Measurements from ENCODE around the gene ERH. TPM values are rescaled to one million over a fixed set of nuclear protein-coding genes. Genes with fewer than 3 reads are reported as not detected.

The ERH gene
- total RNA-seq, 5 donors from 2014 or later (not counting 1 experiment from before 2014, with no cell fraction given): 108 to 119 (median 115) TPM

- H3K9me3 ChIP-seq: no peaks in the 10 kb centered on the region
- ChIA-PET CTCF (no interaction called here), POLR2A (no interaction called here)
- Mint-ChIP-seq H3K4me3 (no peak overlapping the region), H3K36me3 (no peaks in the 10 kb centered on the region), H3K27ac (no peak overlapping the region), H3K9me3 (no peaks in the 10 kb centered on the region), H3K27me3 (peaks cover 0 to 5% of the 10 kb centered on the region in 2 donors), H3K4me1 (peaks cover 14 to 22% (median 14%) of the 10 kb centered on the region in 3 donors)
- DNase-seq (no peak), ATAC-seq (replicated peaks in 1 of 4) (no peak)
- peaks cover 0 to 11% of the 10 kb centered on the region in 2 experiments for H3K27me3 ChIP-seq (replicated peaks in 1 of 2; ENCODE audit: control insufficient read depth in 2 of 2, extremely low read depth in 1 of 2, insufficient read depth in 2 of 2, low read length in 1 of 2)
- no peak overlapping the region for H3K27ac ChIP-seq (ENCODE audit: low read length)
- no peaks in the 10 kb centered on the region for H3K36me3 ChIP-seq (ENCODE audit: control insufficient read depth in 2 of 2, extremely low read depth in 1 of 2, insufficient read depth in 1 of 2, low read length in 1 of 2)
- peaks cover 0 to 17% of the 10 kb centered on the region in 2 experiments for H3K4me1 ChIP-seq (ENCODE audit: control insufficient read depth in 1 of 2, extremely low read depth in 1 of 2, insufficient read depth in 2 of 2, low read length in 2 of 2)
- 79% methylated on average over 3 of the region's 7 CpGs for WGBS (ENCODE audit: insufficient coverage)
- H3K4me3 ChIP-seq (ENCODE audit: control insufficient read depth in 1 of 2, extremely low read depth in 1 of 2, low read length in 1 of 2): no peak overlapping the region
Measured at GRCh38 chr14:69356903-69357543, 41.1 kb downstream of the ERH start.

- ChIA-PET CTCF (interaction anchor here in 1 of 2 donors (0.6 kb wide), 1 partner anchor 14 kb away, joined by 3 read pairs; no protein-coding TSS in a partner anchor), POLR2A (no interaction called here)
- H3K27me3 Mint-ChIP-seq: peaks cover 2 to 5% of the 10 kb centered on the region in 2 donors
- Histone ChIP-seq H3K4me3 (ENCODE audit: control insufficient read depth in 1 of 2, extremely low read depth in 1 of 2, low read length in 1 of 2) (no peak overlapping the region), H3K27me3 (replicated peaks in 1 of 2; ENCODE audit: control insufficient read depth in 2 of 2, extremely low read depth in 1 of 2, insufficient read depth in 2 of 2, low read length in 1 of 2) (peaks cover 0 to 9% of the 10 kb centered on the region in 2 experiments), H3K27ac (ENCODE audit: low read length) (no peak overlapping the region), H3K36me3 (ENCODE audit: control insufficient read depth in 2 of 2, extremely low read depth in 1 of 2, insufficient read depth in 1 of 2, low read length in 1 of 2) (no peaks in the 10 kb centered on the region), H3K4me1 (ENCODE audit: control insufficient read depth in 1 of 2, extremely low read depth in 1 of 2, insufficient read depth in 2 of 2, low read length in 2 of 2) (peaks cover 0 to 17% of the 10 kb centered on the region in 2 experiments), H3K9me3 (no peaks in the 10 kb centered on the region)
- peaks cover 14 to 22% (median 14%) of the 10 kb centered on the region in 3 donors for H3K4me1 Mint-ChIP-seq
- peak overlapping the region in 1 of 3 donors; percentile 64 for H3K4me3 Mint-ChIP-seq
- ATAC-seq (replicated peaks in 1 of 4): no peak
- peak overlapping the region in 1 of 2 donors; percentile 86 for H3K27ac Mint-ChIP-seq
- no peaks in the 10 kb centered on the region for H3K36me3 Mint-ChIP-seq
- H3K9me3 Mint-ChIP-seq: no peaks in the 10 kb centered on the region
- WGBS (ENCODE audit: insufficient coverage): 86% methylated on average over 4 of the region's 6 CpGs
- no peak for DNase-seq
Measured at GRCh38 chr14:69355607-69356281, 42.4 kb downstream of the ERH start.

- ChIA-PET CTCF (no interaction called here), POLR2A (no interaction called here)
- DNase-seq (no peak), ATAC-seq (replicated peaks in 1 of 4) (no peak)
- Mint-ChIP-seq H3K36me3 (no peaks in the 10 kb centered on the region), H3K4me1 (peaks cover 14 to 22% (median 14%) of the 10 kb centered on the region in 3 donors), H3K4me3 (peak overlapping the region in 1 of 3 donors; percentile 64), H3K9me3 (no peaks in the 10 kb centered on the region), H3K27me3 (peaks cover 5 to 6% of the 10 kb centered on the region in 2 donors), H3K27ac (peak overlapping the region; percentile 86 to 88)
- Histone ChIP-seq H3K27ac (ENCODE audit: low read length) (no peak overlapping the region), H3K4me3 (ENCODE audit: control insufficient read depth in 1 of 2, extremely low read depth in 1 of 2, low read length in 1 of 2) (no peak overlapping the region), H3K9me3 (no peaks in the 10 kb centered on the region), H3K27me3 (replicated peaks in 1 of 2; ENCODE audit: control insufficient read depth in 2 of 2, extremely low read depth in 1 of 2, insufficient read depth in 2 of 2, low read length in 1 of 2) (peaks cover 0 to 9% of the 10 kb centered on the region in 2 experiments), H3K36me3 (ENCODE audit: control insufficient read depth in 2 of 2, extremely low read depth in 1 of 2, insufficient read depth in 1 of 2, low read length in 1 of 2) (no peaks in the 10 kb centered on the region), H3K4me1 (ENCODE audit: control insufficient read depth in 1 of 2, extremely low read depth in 1 of 2, insufficient read depth in 2 of 2, low read length in 2 of 2) (peaks cover 0 to 17% of the 10 kb centered on the region in 2 experiments)
- 96% methylated on average over 6 of the region's 6 CpGs for WGBS (ENCODE audit: insufficient coverage)
Measured at GRCh38 chr14:69355154-69355597, 42.9 kb downstream of the ERH start.

GRCh38 chr14:69354383-69355153 is 43.5 kb downstream of the ERH start:
- peak overlapping the region in 1 of 2 donors; percentile 11 for H3K4me3 ChIP-seq (ENCODE audit: control insufficient read depth in 1 of 2, extremely low read depth in 1 of 2, low read length in 1 of 2)
- peaks cover 14 to 22% (median 14%) of the 10 kb centered on the region in 3 donors for H3K4me1 Mint-ChIP-seq
- H3K4me3 Mint-ChIP-seq: peak overlapping the region; percentile 62 to 76 (median 64)
- peak; percentile 68 to 92 (median 73) for ATAC-seq (replicated peaks in 1 of 4)
- peaks cover 5 to 6% of the 10 kb centered on the region in 2 donors for H3K27me3 Mint-ChIP-seq
- H3K27ac ChIP-seq (ENCODE audit: low read length): peak overlapping the region; percentile 22
- no peaks in the 10 kb centered on the region for H3K36me3 ChIP-seq (ENCODE audit: control insufficient read depth in 2 of 2, extremely low read depth in 1 of 2, insufficient read depth in 1 of 2, low read length in 1 of 2)
- no peaks in the 10 kb centered on the region for H3K9me3 Mint-ChIP-seq
- WGBS (ENCODE audit: insufficient coverage): 22% methylated on average over 11 of the region's 11 CpGs
- peak in 31 of 35 experiments; percentile 12 to 65 (median 35) for DNase-seq
- ChIA-PET CTCF (no interaction called here), POLR2A (no interaction called here)
- peaks cover 0 to 9% of the 10 kb centered on the region in 2 experiments for H3K27me3 ChIP-seq (replicated peaks in 1 of 2; ENCODE audit: control insufficient read depth in 2 of 2, extremely low read depth in 1 of 2, insufficient read depth in 2 of 2, low read length in 1 of 2)
- H3K4me1 ChIP-seq (ENCODE audit: control insufficient read depth in 1 of 2, extremely low read depth in 1 of 2, insufficient read depth in 2 of 2, low read length in 2 of 2): peaks cover 0 to 17% of the 10 kb centered on the region in 2 experiments
- H3K27ac Mint-ChIP-seq: peak overlapping the region; percentile 86 to 88
- H3K36me3 Mint-ChIP-seq: no peaks in the 10 kb centered on the region
- H3K9me3 ChIP-seq: no peaks in the 10 kb centered on the region

- H3K27ac ChIP-seq (ENCODE audit: low read length): no peak overlapping the region
- Mint-ChIP-seq H3K4me1 (peaks cover 14 to 22% (median 14%) of the 10 kb centered on the region in 3 donors), H3K9me3 (no peaks in the 10 kb centered on the region)
Measured at GRCh38 chr14:69353168-69353567, 44.9 kb downstream of the ERH start.

GRCh38 chr14:69351911-69352310 is 46.2 kb downstream of the ERH start:
- H3K27me3 Mint-ChIP-seq: peaks cover 0 to 6% of the 10 kb centered on the region in 2 donors
- POLR2A ChIA-PET: no interaction called here
- CTCF ChIA-PET: no interaction called here
- ATAC-seq (replicated peaks in 1 of 4): no peak
- no peak overlapping the region for H3K4me3 Mint-ChIP-seq
- H3K9me3 ChIP-seq: no peaks in the 10 kb centered on the region
- no peaks in the 10 kb centered on the region for H3K36me3 Mint-ChIP-seq
- H3K4me1 ChIP-seq (ENCODE audit: control insufficient read depth in 1 of 2, extremely low read depth in 1 of 2, insufficient read depth in 2 of 2, low read length in 2 of 2): peaks cover 0 to 17% of the 10 kb centered on the region in 2 experiments
- no peak overlapping the region for H3K27ac ChIP-seq (ENCODE audit: low read length)
- H3K27ac Mint-ChIP-seq: no peak overlapping the region
- no peak overlapping the region for H3K4me3 ChIP-seq (ENCODE audit: control insufficient read depth in 1 of 2, extremely low read depth in 1 of 2, low read length in 1 of 2)
- WGBS (ENCODE audit: insufficient coverage): no CpG with 5 or more reads among the region's 5 CpGs
- no peak for DNase-seq
- H3K27me3 ChIP-seq (replicated peaks in 1 of 2; ENCODE audit: control insufficient read depth in 2 of 2, extremely low read depth in 1 of 2, insufficient read depth in 2 of 2, low read length in 1 of 2): peaks cover 0 to 19% of the 10 kb centered on the region in 2 experiments
- peaks cover 14 to 22% (median 14%) of the 10 kb centered on the region in 3 donors for H3K4me1 Mint-ChIP-seq
- no peaks in the 10 kb centered on the region for H3K36me3 ChIP-seq (ENCODE audit: control insufficient read depth in 2 of 2, extremely low read depth in 1 of 2, insufficient read depth in 1 of 2, low read length in 1 of 2)
- H3K9me3 Mint-ChIP-seq: no peaks in the 10 kb centered on the region

More at GRCh38 chr14:69353168-69353567, 44.9 kb downstream of the ERH start:
- no peak overlapping the region for H3K4me3 Mint-ChIP-seq
- H3K27me3 ChIP-seq (replicated peaks in 1 of 2; ENCODE audit: control insufficient read depth in 2 of 2, extremely low read depth in 1 of 2, insufficient read depth in 2 of 2, low read length in 1 of 2): peaks cover 0 to 16% of the 10 kb centered on the region in 2 experiments
- H3K36me3 Mint-ChIP-seq: no peaks in the 10 kb centered on the region
- no peaks in the 10 kb centered on the region for H3K36me3 ChIP-seq (ENCODE audit: control insufficient read depth in 2 of 2, extremely low read depth in 1 of 2, insufficient read depth in 1 of 2, low read length in 1 of 2)
- no peak overlapping the region for H3K27ac Mint-ChIP-seq
- ATAC-seq (replicated peaks in 1 of 4): no peak
- H3K9me3 ChIP-seq: no peaks in the 10 kb centered on the region
- peaks cover 0 to 17% of the 10 kb centered on the region in 2 experiments for H3K4me1 ChIP-seq (ENCODE audit: control insufficient read depth in 1 of 2, extremely low read depth in 1 of 2, insufficient read depth in 2 of 2, low read length in 2 of 2)
- ChIA-PET CTCF (no interaction called here), POLR2A (no interaction called here)
- H3K27me3 Mint-ChIP-seq: peaks cover 0 to 6% of the 10 kb centered on the region in 2 donors
- 100% methylated on average over 1 of the region's 3 CpGs for WGBS (ENCODE audit: insufficient coverage)
- no peak overlapping the region for H3K4me3 ChIP-seq (ENCODE audit: control insufficient read depth in 1 of 2, extremely low read depth in 1 of 2, low read length in 1 of 2)
- DNase-seq: no peak
